Activated T-helper 2 cell treated with anti-CD3 and anti-CD28 coated beads, Interferon-gamma antibody, Interleukin-2, Interleukin-4, amounts not matched to agents 10 μg/mL and 5 μg/mL and 100 μg/mL, durations not matched to agents 14 hours and 24 hours and 36 hours (primary cell): Measurements from ENCODE around the gene AHDC1. TPM values are rescaled to one million over a fixed set of nuclear protein-coding genes. Genes with fewer than 3 reads are reported as not detected.
"Not testable (repeated sequence)": the region's sequence is repeated elsewhere in the genome, so short reads cannot be mapped to it uniquely, and the experiment has no call there.

Experiments used
- DNase-seq: peaks from one replicate; pipeline ENCODE4 v3.0.0; 2021; ENCODE audit warnings: low spot score
- H3K27ac Mint-ChIP-seq: one replicate; pipeline ENCODE4 v1.8.0; 2021; ENCODE audit warnings: mixed read lengths
- H3K27me3 Mint-ChIP-seq: one replicate; pipeline ENCODE4 v1.8.0; 2021; ENCODE audit warnings: low read depth, mixed read lengths
- H3K36me3 Mint-ChIP-seq: one replicate; pipeline ENCODE4 v1.8.0; 2021; ENCODE audit warnings: low read depth, mixed read lengths
- H3K4me1 Mint-ChIP-seq: one replicate; pipeline ENCODE4 v1.8.0; 2021; ENCODE audit warnings: low read depth, mixed read lengths
- H3K4me3 Mint-ChIP-seq: one replicate; pipeline ENCODE4 v1.8.0; 2021; ENCODE audit warnings: low read depth, mild to moderate bottlenecking, moderate library complexity, mixed read lengths
- H3K9me3 Mint-ChIP-seq: one replicate; pipeline ENCODE4 v1.8.0; 2021; ENCODE audit warnings: mixed read lengths
- intact Hi-C: fragments of 100-400 bp; cut with micrococcal nuclease; formaldehyde crosslinking; loops from one replicate; pipeline ENCODE4 v1.15.1; 2023
- total RNA-seq: library from RNA; stranded (reverse); gene quantifications from 2 replicates; pipeline ENCODE4 v1.2.3, GENCODE V29; 2022

The AHDC1 gene
- total RNA-seq, 1 donor from 2014 or later: 29.3 TPM

DNA sequence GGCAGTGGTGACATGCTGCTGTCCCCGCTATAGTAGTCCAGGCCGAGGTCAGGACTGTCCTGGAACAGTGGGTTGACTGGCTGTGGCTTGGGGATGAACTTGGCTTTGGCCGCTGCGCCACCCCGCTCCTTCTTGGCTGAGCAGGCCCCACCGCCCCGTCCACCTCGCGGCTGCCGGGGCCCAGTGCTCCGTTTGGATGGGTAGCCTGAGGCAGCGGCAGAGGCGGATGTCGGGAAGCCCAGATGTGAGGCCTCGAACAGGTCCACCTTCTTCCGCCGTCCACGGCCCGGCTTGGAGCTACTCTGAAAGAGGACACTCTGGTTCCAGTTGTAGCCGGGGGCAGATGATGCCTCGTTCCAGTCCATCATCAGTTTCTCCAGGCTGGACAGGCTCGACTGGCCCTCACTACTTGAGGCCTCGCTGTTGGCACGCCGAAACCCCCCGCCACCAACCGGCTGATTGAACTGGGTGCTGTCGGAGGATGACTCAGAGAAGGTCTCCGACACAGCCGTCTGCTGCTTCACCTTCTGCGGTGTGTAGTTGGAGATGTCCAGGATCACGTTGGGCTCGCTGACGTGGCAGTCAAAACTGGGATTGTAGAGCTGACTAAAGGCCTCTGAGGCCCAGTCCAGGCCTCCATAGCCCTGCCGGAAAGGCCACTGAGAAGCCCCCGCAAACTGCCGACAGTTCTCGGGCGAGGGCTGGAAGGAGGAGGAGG is 55.6 kb downstream of the AHDC1 start:
- intact Hi-C loops: no loop called here
- Mint-ChIP-seq H3K36me3 (peaks cover 12% of the 10 kb centered on the region), H3K9me3 (no peaks in the 10 kb centered on the region), H3K4me3 (no peak overlapping the region), H3K4me1 (no peaks in the 10 kb centered on the region), H3K27ac (no peak overlapping the region), H3K27me3 (no peaks in the 10 kb centered on the region)
- no peak for DNase-seq

DNA sequence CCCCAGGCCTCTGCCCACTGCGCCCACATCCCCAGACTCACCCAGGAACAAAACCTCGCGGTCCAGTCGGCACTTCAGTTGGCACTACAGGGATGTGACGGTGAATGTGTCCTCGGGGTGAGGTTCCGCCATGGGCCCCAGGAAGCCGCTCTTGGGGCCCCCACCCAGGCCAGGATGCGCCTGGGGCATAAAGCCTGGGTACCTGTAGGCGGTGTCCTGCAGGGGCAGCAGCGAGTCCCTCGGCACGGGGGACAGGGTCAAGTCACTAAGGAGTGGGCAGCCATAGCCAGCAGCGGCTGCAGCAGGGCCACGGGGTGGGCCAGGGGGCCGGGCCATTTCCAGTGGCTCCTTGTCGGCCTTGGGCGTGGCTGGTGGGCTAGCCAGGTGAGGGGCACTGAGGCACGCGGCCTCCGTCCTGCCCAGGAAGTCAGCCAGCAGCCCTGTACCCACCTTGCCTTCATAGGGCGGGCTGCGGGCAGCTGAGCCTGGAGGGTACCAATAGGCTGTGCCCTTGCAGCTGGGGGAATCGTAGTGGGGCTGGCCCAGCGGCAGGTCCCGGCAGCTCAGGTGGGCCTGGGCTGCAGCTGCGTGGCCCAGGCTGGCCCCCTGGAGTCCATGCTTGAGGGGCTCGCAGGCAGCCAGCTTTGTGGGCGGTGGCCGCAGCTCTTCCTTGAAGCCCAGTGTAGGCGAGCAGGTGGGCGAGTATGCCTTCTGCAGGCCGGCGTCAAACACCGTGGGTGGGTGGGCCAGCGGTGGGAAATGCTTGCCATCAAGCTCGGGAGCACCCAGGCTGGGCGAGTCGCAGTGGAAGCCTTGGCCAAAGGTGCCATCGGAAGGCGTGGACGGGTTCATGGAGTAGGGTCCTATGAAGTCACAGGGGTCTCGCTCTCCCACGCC is 56.5 kb downstream of the AHDC1 start:
- no peaks in the 10 kb centered on the region for H3K27me3 Mint-ChIP-seq
- peaks cover 3% of the 10 kb centered on the region for H3K4me1 Mint-ChIP-seq
- intact Hi-C loops: no loop called here
- H3K4me3 Mint-ChIP-seq: no peak overlapping the region
- no peaks in the 10 kb centered on the region for H3K9me3 Mint-ChIP-seq
- DNase-seq: no peak
- no peak overlapping the region for H3K27ac Mint-ChIP-seq
- H3K36me3 Mint-ChIP-seq: peaks cover 14% of the 10 kb centered on the region

DNA sequence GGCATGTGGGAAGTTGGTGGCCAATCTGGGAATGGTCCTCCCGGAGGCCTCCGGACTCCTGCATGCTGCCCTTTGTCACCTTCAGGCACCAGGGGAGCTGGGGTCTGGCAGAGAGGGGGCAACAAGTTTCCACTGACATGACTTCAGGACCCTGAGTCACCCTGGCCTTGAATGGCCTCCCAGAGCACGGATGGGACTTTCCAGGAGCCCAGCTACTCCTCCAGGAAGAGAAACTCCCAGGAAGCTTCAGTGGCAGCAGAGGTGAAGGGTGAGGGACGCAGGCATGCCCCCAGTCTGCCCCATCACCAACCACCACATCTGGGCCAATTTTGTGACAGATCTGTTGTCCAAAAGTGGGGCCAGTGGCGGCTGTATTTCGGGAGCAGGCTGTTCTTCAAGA is 58.1 kb downstream of the AHDC1 start:
- no peak for DNase-seq
- peaks cover 12% of the 10 kb centered on the region for H3K36me3 Mint-ChIP-seq
- H3K4me1 Mint-ChIP-seq: peaks cover 4% of the 10 kb centered on the region
- no peak overlapping the region for H3K27ac Mint-ChIP-seq
- H3K9me3 Mint-ChIP-seq: no peaks in the 10 kb centered on the region
- H3K27me3 Mint-ChIP-seq: no peaks in the 10 kb centered on the region
- no peak overlapping the region for H3K4me3 Mint-ChIP-seq
- intact Hi-C loops: no loop called here

DNA sequence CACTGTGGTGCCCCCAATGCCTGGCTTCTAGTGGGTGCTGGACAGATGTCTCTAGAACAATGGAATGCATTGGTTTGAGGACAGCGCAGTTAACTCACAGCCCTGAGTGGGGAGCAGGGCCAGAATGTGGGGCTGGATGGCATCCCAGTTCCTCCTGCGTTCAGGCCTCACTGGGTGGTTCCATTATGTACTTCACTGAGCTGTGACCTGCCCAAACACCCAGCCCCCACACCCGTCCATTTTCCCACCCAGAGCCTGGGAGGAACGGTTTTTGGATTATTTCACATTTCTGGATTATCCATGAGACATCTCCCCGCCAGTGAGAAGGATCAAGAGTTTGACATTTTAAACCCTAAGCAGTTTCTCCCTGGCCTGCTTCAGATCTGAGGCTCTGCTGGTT is 58.7 kb downstream of the AHDC1 start:
- H3K4me3 Mint-ChIP-seq: no peak overlapping the region
- H3K36me3 Mint-ChIP-seq: peaks cover 16% of the 10 kb centered on the region
- DNase-seq: no peak
- H3K4me1 Mint-ChIP-seq: peaks cover 5% of the 10 kb centered on the region
- H3K27ac Mint-ChIP-seq: no peak overlapping the region
- no peaks in the 10 kb centered on the region for H3K27me3 Mint-ChIP-seq
- intact Hi-C loops: no loop called here
- no peaks in the 10 kb centered on the region for H3K9me3 Mint-ChIP-seq

DNA sequence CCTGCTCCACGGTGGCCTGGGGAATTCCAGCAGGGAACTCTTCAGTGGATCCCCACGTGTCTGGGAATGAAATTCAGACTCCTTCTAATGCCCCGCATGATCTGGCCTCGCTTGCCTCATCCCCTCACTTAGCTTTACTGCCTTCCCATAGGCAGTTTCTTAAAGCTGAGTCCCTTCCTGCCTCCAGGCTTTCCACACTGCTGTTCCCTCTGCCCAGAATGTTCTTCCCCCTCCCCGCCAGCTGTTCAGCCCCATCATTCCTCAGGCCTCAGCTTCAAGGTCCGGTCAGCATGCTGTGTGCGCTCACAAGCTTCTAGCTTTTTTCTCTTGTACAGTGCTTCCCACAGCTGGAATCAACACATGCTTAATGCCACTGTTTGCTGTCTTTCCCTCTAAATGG is 59.1 kb downstream of the AHDC1 start:
- peaks cover 19% of the 10 kb centered on the region for H3K36me3 Mint-ChIP-seq
- DNase-seq: no peak
- H3K9me3 Mint-ChIP-seq: no peaks in the 10 kb centered on the region
- no peak overlapping the region for H3K4me3 Mint-ChIP-seq
- intact Hi-C loops: no loop called here
- no peaks in the 10 kb centered on the region for H3K27me3 Mint-ChIP-seq
- H3K27ac Mint-ChIP-seq: no peak overlapping the region
- H3K4me1 Mint-ChIP-seq: peaks cover 6% of the 10 kb centered on the region

DNA sequence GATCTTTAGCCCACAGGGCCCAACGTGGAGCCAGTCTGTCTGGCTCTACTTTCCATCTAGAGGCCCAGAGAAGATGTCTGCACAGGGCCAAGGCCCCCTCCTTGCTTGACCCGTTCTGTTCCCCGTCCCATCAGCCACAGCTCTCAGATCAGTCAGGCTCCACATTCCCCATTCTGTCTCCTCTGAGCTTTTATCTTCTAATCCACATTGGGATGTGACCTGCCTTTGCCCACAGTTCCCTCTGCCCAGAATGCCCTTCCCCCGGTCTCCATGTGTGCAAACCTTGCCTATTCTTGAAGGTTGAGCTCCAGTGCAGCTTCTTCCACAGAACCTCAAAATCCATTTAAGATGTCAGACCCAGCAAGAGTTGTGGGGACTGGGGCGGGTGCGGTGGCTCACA is 60.7 kb downstream of the AHDC1 start:
- no peak for DNase-seq
- intact Hi-C loops: no loop called here
- peaks cover 6% of the 10 kb centered on the region for H3K4me1 Mint-ChIP-seq
- H3K27ac Mint-ChIP-seq: peak overlapping the region; percentile 15
- H3K27me3 Mint-ChIP-seq: no peaks in the 10 kb centered on the region
- no peak overlapping the region for H3K4me3 Mint-ChIP-seq
- H3K36me3 Mint-ChIP-seq: peaks cover 21% of the 10 kb centered on the region
- H3K9me3 Mint-ChIP-seq: no peaks in the 10 kb centered on the region

DNA sequence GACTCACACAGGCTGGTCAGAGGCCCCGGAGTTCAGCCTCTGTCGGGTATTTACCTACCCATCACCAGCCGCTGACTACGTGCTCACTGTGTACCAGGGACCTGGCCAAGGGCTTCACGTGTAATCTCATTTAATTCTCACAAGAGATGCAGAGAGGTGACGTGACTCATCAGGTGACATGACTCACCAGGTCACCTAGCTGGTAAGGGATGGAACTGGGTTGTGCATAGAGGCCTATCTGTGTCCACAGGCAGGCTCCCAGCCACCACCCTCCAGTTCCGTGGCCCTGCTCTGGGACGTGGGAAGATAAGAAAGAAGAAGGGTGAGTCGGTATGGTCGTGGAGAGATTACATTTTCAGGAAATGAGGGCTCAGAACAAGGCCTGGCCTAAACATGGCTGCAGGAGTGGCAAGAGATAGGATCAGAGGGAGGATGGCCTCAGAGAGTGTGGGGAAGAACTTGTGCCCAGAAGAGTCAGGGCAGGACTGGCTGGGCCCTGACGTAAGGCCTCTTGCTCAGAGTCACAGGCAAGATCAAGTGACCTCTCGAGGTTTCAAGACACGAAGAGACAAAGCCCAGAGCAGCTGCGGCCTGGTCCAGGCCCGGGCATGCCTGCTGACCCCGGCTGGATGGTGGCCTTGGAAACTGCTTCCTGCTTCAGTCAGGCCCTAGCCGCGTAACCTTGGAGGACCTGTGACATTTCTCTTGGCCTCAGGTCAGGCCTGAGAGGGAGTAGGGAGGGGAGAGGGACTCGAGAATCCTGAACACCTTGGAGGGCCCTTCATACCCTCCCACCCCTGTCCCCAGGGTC is 61.3 kb downstream of the AHDC1 start:
- intact Hi-C loops: no loop called here
- DNase-seq: no peak

DNA sequence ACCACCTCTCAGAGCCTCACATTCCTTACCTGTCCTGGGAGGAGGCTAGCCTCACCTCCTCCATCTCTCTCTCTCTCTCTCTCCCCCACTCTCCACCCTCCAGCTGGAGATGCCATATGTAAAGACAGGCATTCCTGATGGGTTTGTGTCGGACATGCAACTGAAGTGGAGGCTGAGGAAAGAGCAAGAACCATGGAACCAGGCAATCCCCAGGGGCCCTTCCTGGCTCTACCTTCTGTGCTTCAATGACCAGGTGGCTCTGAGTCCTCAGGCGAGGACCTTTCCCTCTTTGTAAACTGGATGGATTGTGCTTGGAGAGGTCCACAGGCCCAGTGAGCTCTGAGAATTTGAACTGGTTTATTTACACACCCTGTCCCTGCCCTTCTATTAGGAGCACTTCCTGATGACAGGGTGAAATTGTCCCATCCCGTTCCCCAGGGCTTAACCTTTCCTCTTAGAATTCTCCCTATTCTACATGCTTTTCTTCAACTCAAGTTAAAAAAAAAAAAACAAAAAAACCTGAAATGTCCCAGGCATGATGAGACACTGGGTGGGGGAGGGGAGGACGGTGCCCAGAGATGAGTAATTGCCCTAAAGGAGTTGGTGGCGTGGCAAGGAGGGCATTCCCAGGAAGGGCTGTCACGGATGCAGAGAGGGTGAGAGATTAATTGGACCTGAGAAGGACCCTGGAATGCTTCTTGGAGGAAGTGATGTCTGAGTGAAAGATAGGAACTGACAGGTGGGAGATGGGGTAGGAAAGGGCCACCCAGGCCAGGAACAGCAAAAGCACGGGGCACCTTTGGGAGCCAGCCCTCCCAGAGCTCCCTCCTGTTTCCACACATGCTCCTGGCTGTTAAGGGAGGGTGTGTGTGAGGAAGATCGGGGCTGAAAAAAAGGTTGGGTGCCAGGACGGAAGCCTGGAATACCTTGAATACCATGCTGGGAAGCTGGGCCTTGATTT is 63.8 kb downstream of the AHDC1 start:
- H3K27ac Mint-ChIP-seq: no peak overlapping the region
- intact Hi-C loops: no loop called here
- H3K4me1 Mint-ChIP-seq: peaks cover 6% of the 10 kb centered on the region
- no peaks in the 10 kb centered on the region for H3K9me3 Mint-ChIP-seq
- no peak for DNase-seq
- no peaks in the 10 kb centered on the region for H3K27me3 Mint-ChIP-seq
- H3K4me3 Mint-ChIP-seq: no peak overlapping the region
- peaks cover 14% of the 10 kb centered on the region for H3K36me3 Mint-ChIP-seq

More for the DNA sequence above, 61.3 kb downstream of the AHDC1 start:
- Mint-ChIP-seq H3K4me3 (no peak overlapping the region), H3K27me3 (no peaks in the 10 kb centered on the region), H3K9me3 (no peaks in the 10 kb centered on the region), H3K4me1 (peaks cover 6% of the 10 kb centered on the region), H3K36me3 (peaks cover 21% of the 10 kb centered on the region), H3K27ac (peak overlapping the region; percentile 79)

DNA sequence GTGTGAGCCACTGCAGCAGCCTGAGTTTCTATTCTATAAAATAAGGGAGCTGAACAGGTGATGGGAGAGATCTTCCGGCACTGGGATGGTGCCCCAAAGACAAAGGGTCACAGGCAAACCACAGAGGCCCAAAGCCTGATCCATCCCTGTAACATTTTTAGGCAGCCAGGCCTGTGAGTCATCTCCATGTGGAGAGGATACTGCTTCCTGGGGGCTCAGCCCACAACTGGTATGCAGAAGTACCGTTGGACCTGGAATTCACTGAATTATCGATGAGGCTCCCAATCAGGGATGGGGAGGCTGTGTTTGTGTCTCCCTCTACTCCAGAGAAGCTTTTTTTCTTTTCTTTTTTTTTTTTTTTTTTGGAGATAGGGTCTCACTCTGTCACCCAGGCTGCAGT is 65.2 kb downstream of the AHDC1 start:
- H3K27me3 Mint-ChIP-seq: no peaks in the 10 kb centered on the region
- intact Hi-C loops: no loop called here
- no peak for DNase-seq
- no peak overlapping the region for H3K27ac Mint-ChIP-seq
- no peaks in the 10 kb centered on the region for H3K9me3 Mint-ChIP-seq
- H3K36me3 Mint-ChIP-seq: peaks cover 15% of the 10 kb centered on the region
- H3K4me3 Mint-ChIP-seq: no peak overlapping the region
- H3K4me1 Mint-ChIP-seq: peaks cover 6% of the 10 kb centered on the region

DNA sequence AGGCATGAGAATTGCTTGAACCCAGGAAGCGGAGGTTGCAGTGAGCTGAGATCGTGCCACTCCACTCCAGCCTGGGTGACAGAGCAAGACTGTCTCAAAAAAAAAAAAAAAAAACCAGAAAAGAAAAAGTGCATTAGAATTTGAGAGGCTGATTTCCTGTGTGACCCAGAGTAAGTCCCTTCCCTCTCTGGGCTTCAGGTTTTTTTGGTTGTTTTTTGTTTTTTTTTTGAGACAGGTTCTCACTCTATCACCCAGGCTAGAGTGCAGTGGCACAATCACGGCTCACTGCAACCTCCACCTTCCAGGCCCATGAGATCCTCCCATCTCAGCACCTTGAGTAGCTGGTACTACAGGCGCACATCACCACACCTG is 65.7 kb downstream of the AHDC1 start:
- DNase-seq, H3K27me3 Mint-ChIP-seq, intact Hi-C loops, H3K9me3 Mint-ChIP-seq, H3K4me3 Mint-ChIP-seq, H3K4me1 Mint-ChIP-seq, H3K27ac Mint-ChIP-seq: not testable (repeated sequence)
- peaks cover 20% of the 10 kb centered on the region for H3K36me3 Mint-ChIP-seq

DNA sequence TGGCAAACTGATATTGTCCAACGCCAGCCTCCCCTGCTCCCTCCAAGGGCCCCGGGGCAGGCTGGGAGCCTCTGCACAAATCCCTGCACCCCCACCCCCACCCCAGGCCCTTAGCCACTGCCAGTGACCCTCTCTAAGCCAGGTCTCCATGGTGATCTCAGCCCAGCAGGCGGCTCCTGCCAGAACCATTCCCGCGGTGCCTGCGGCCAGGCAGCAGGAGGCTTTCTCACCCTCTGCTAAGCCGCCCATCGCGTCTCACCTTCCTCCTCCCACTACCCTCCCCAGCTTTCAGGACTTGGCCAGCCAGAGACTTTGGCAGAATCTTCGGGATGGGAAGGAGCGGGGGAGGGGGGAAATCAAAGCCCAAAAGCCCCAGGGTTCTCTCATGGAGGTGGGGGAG is 67.2 kb downstream of the AHDC1 start:
- no peak overlapping the region for H3K27ac Mint-ChIP-seq
- intact Hi-C loops: no loop called here
- peaks cover 19% of the 10 kb centered on the region for H3K36me3 Mint-ChIP-seq
- H3K9me3 Mint-ChIP-seq: no peaks in the 10 kb centered on the region
- no peak overlapping the region for H3K4me3 Mint-ChIP-seq
- H3K4me1 Mint-ChIP-seq: peaks cover 11% of the 10 kb centered on the region
- no peaks in the 10 kb centered on the region for H3K27me3 Mint-ChIP-seq
- DNase-seq: no peak
